ENCODE data around the gene CCDC33. TPM values are rescaled to one million over a fixed set of nuclear protein-coding genes. Genes with fewer than 3 reads are reported as not detected.

CCDC33 gene
- total and polyA plus RNA-seq, 2 experiments from 2014 or later = 2.6 to 2.8 TPM

- peaks cover 17% of the 10 kb centered on the region for H3K4me1 ChIP-seq (ENCODE audit: insufficient read depth)
- H3K9me3 Mint-ChIP-seq = peaks cover 30% of the 10 kb centered on the region
- H3K4me3 ChIP-seq = no peak overlapping the region
- H3K27ac Mint-ChIP-seq = no peak overlapping the region
- H3K9me2 ChIP-seq (ENCODE audit: insufficient read depth) = no peaks in the 10 kb centered on the region
- H3K27me3 ChIP-seq (ENCODE audit: insufficient read depth) = no peaks in the 10 kb centered on the region
- peak; percentile 39 for DNase-seq (ENCODE audit: low spot score)
- no peak overlapping the region for H3K4me2 ChIP-seq
- 0 out of 2 replicates have a peak, but pooled peaks cover 3% of the 10 kb centered on the region for H3F3A ChIP-seq (replicated peaks; ENCODE audit: low read depth)
- H3K4me3 Mint-ChIP-seq = no peak overlapping the region
- H4K20me1 ChIP-seq (replicated peaks; ENCODE audit: insufficient read depth) = no peaks in the 10 kb centered on the region
- TF ChIP-seq NANOG (IDR thresholded peaks at IDR 0.05; ENCODE audit: borderline replicate concordance) (no peak), CREB1 (CRISPR knock-in tag; IDR thresholded peaks at IDR 0.05; ENCODE audit: low read depth) (no peak), ZNF331 (CRISPR knock-in tag; IDR thresholded peaks at IDR 0.05; ENCODE audit: low read depth) (no peak), EZH2phosphoT487 (IDR thresholded peaks at IDR 0.05; ENCODE audit: unreplicated experiment) (no peak), ZNF462 (CRISPR knock-in tag; IDR thresholded peaks at IDR 0.05) (no peak), ZNF114 (CRISPR knock-in tag; IDR thresholded peaks at IDR 0.05) (no peak), EZH2 (IDR thresholded peaks at IDR 0.05; ENCODE audit: low read depth, unreplicated experiment) (no peak), STAT1 (IDR thresholded peaks at IDR 0.05; ENCODE audit: unreplicated experiment) (no peak), POLR2AphosphoS5 (IDR thresholded peaks at IDR 0.05; ENCODE audit: low read depth) (no peak), JUNB (IDR thresholded peaks at IDR 0.05; ENCODE audit: unreplicated experiment) (no peak), ETS1 (IDR thresholded peaks at IDR 0.05) (no peak)
- TF ChIP-seq, protein P1, sequence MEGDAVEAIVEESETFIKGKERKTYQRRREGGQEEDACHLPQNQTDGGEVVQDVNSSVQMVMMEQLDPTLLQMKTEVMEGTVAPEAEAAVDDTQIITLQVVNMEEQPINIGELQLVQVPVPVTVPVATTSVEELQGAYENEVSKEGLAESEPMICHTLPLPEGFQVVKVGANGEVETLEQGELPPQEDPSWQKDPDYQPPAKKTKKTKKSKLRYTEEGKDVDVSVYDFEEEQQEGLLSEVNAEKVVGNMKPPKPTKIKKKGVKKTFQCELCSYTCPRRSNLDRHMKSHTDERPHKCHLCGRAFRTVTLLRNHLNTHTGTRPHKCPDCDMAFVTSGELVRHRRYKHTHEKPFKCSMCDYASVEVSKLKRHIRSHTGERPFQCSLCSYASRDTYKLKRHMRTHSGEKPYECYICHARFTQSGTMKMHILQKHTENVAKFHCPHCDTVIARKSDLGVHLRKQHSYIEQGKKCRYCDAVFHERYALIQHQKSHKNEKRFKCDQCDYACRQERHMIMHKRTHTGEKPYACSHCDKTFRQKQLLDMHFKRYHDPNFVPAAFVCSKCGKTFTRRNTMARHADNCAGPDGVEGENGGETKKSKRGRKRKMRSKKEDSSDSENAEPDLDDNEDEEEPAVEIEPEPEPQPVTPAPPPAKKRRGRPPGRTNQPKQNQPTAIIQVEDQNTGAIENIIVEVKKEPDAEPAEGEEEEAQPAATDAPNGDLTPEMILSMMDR (conservative IDR thresholded peaks at IDR 0.05; ENCODE audit: low read depth in 2 of 2) = no peak
- TF ChIP-seq, protein P2, sequence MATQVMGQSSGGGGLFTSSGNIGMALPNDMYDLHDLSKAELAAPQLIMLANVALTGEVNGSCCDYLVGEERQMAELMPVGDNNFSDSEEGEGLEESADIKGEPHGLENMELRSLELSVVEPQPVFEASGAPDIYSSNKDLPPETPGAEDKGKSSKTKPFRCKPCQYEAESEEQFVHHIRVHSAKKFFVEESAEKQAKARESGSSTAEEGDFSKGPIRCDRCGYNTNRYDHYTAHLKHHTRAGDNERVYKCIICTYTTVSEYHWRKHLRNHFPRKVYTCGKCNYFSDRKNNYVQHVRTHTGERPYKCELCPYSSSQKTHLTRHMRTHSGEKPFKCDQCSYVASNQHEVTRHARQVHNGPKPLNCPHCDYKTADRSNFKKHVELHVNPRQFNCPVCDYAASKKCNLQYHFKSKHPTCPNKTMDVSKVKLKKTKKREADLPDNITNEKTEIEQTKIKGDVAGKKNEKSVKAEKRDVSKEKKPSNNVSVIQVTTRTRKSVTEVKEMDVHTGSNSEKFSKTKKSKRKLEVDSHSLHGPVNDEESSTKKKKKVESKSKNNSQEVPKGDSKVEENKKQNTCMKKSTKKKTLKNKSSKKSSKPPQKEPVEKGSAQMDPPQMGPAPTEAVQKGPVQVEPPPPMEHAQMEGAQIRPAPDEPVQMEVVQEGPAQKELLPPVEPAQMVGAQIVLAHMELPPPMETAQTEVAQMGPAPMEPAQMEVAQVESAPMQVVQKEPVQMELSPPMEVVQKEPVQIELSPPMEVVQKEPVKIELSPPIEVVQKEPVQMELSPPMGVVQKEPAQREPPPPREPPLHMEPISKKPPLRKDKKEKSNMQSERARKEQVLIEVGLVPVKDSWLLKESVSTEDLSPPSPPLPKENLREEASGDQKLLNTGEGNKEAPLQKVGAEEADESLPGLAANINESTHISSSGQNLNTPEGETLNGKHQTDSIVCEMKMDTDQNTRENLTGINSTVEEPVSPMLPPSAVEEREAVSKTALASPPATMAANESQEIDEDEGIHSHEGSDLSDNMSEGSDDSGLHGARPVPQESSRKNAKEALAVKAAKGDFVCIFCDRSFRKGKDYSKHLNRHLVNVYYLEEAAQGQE (IDR thresholded peaks at IDR 0.05; ENCODE audit: unreplicated experiment) = no peak
- ATAC-seq = no peak
- H3K79me2 ChIP-seq (replicated peaks; ENCODE audit: insufficient read depth) = no peaks in the 10 kb centered on the region
- no peak overlapping the region for H3K27ac ChIP-seq (ENCODE audit: low read depth)
- H3K36me3 ChIP-seq (ENCODE audit: insufficient read depth) = no peaks in the 10 kb centered on the region
- peaks cover 21% of the 10 kb centered on the region for H3K4me1 Mint-ChIP-seq
- H3K36me3 Mint-ChIP-seq (ENCODE audit: low read depth) = peaks cover 29% of the 10 kb centered on the region
- H3K27me3 Mint-ChIP-seq (ENCODE audit: insufficient read depth, low read depth, poor library complexity) = peaks cover 7% of the 10 kb centered on the region
- H2AFZ ChIP-seq = no peak overlapping the region
These were observed 116.3 kb downstream of the CCDC33 start for GRCh38 chr15:74352393-74352910.

All from GM23338 (cell line).